SH-SY5Y (cell line): ENCODE measurements around the gene NOL3.

Experiments
- GATA2 ChIP-seq: IDR thresholded peaks from 2 replicates; pipeline ENCODE4 v1.6.1; 2011; ENCODE audit warnings: mild to moderate bottlenecking, low read depth, low read length
- GATA3 ChIP-seq: IDR thresholded peaks from 2 replicates; pipeline ENCODE4 v1.6.1; 2011; ENCODE audit warnings: low read depth, mild to moderate bottlenecking, low read length, moderate library complexity

- TF ChIP-seq GATA2, result no peak
- TF ChIP-seq GATA3, result no peak
Measured at GRCh38 chr16:67181346-67181745, 11.0 kb downstream of the NOL3 start.
